HL-60 (cell line): ENCODE data around the gene PEX1.
"Not testable (repeated sequence)": the region's sequence is repeated elsewhere in the genome, so short reads cannot be mapped to it uniquely, and the experiment has no call there.

Source experiments
- DNase-seq, 2 experiments: peaks; one replicate each; pipeline ENCODE4 v3.0.0-alpha.2; 2010 to 2020; ENCODE audit warnings: low read depth in 1 of 2, low spot score in 1 of 2
- H3K27ac ChIP-seq: fragments of 250-450 bp; sonication (Bioruptor Pico); replicated peaks from 2 replicates; pipeline ENCODE4 v1.5.1; 2020; ENCODE audit warnings: mild to moderate bottlenecking, moderate library complexity
- H3K27me3 ChIP-seq: fragments of 250-450 bp; sonication (Bioruptor Pico); 2 replicates; pipeline ENCODE4 v1.5.1; 2021; ENCODE audit warnings: mild to moderate bottlenecking, moderate library complexity; ENCODE audit not compliant: insufficient read depth, poor library complexity, severe bottlenecking
- H3K4me3 ChIP-seq: replicated peaks from 2 replicates; pipeline ENCODE4 v1.5.1; 2011; ENCODE audit warnings: mild to moderate bottlenecking, control low read depth, low read length; ENCODE audit not compliant: insufficient read depth
- CTCF ChIP-seq: IDR thresholded peaks from one replicate; pipeline ENCODE4 v1.5.1; 2011; ENCODE audit warnings: low read length, control low read depth, inconsistent platforms; ENCODE audit not compliant: insufficient read depth
- GABPA ChIP-seq: IDR thresholded peaks from 2 replicates; pipeline ENCODE4 v1.6.1; 2012; ENCODE audit warnings: low read depth
- POLR2AphosphoS5 ChIP-seq: IDR thresholded peaks from 2 replicates; pipeline ENCODE4 v1.6.1; 2012; ENCODE audit warnings: low read depth
- REST ChIP-seq: IDR thresholded peaks from 2 replicates; pipeline ENCODE4 v1.6.1; 2012; ENCODE audit warnings: low read depth; ENCODE audit not compliant: insufficient replicate concordance
- SPI1 ChIP-seq: IDR thresholded peaks from 2 replicates; pipeline ENCODE4 v1.6.1; 2012; ENCODE audit warnings: low read depth, mild to moderate bottlenecking, borderline replicate concordance

PEX1 gene

DNA sequence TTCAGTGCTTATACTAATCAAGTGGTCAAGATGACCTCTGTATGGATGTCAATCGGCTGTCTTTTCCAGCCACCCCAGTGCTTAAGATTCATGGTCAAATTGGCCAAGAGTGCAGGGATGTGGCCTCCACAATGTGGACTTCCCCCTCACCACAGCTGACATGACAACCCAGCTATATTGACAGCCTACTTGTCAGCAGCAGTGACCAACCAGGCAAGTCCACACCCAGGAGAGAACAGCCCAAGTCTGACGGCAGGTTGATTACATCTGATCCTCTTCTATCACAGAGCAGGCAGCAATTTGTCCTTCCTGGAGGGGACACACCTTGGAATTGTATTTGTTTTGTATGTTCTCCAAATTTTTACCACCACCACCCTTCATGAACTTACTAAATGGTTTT lies 42.3 kb downstream of the PEX1 start:
- DNase-seq, result no peak
- TF ChIP-seq POLR2AphosphoS5, result no peak
- no peak for TF ChIP-seq CTCF

GRCh38 chr7:92485267-92485892 lies 42.9 kb downstream of the PEX1 start:
- TF ChIP-seq CTCF (no peak), REST (no peak), POLR2AphosphoS5 (no peak), SPI1 (no peak), GABPA (no peak)
- DNase-seq, result no peak
- Histone ChIP-seq H3K4me3 (no peak overlapping the region), H3K27me3 (no peaks in the 10 kb centered on the region), H3K27ac (no peak overlapping the region)

More for the DNA sequence above, 42.3 kb downstream of the PEX1 start:
- H3K27ac ChIP-seq, result no peak overlapping the region
- no peaks in the 10 kb centered on the region for H3K27me3 ChIP-seq
- no peak overlapping the region for H3K4me3 ChIP-seq

DNA sequence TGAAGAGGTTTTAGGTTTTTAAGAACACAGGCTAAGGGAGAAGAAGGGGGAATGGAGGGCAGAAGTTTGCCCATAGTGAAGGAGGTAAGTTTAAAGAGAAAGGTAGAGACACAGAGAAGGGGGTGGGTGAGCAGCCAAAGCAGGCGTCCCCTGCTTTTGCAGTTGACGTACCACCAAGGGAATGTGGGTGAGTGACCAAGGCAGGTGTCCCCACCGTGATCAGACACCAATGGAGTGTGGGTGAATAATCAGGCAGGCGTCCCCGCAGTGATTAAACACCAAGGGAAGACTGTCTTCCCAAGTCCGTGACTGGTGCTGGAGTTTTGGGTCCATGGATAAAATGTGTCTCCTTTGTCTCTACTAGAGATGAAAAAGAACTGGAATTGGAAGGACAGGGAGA lies 44.1 kb downstream of the PEX1 start:
- H3K4me3 ChIP-seq, H3K27me3 ChIP-seq, H3K27ac ChIP-seq, DNase-seq: not testable (repeated sequence)

- H3K27ac ChIP-seq, H3K27me3 ChIP-seq, H3K4me3 ChIP-seq, DNase-seq: not testable (repeated sequence)
Observed at GRCh38 chr7:92483624-92484023, 44.7 kb downstream of the PEX1 start.

GRCh38 chr7:92479146-92479545 lies 49.2 kb downstream of the PEX1 start:
- H3K27me3 ChIP-seq, DNase-seq, H3K4me3 ChIP-seq, H3K27ac ChIP-seq: not testable (repeated sequence)

DNA sequence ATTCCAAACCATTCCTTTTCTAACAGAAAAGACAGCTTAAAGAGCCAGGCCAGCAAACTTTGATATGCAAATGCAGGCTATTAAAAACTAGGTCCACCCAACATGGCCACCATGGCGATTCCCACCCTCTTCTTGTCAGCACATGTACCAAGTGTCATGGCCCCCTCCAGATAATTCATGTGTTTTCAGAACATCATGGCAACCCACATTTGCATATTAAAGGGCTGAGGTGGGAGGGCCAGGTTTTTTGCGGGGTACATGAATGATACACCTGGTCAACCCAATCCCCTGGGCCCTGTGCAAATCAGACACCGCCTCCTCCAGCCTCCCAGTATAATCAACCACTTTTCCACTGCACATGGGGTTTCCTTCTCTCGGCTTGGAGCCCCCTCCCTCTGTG lies 49.6 kb downstream of the PEX1 start:
- no peak overlapping the region for H3K4me3 ChIP-seq
- H3K27ac ChIP-seq, result no peak overlapping the region
- no peak for DNase-seq
- TF ChIP-seq GABPA (no peak), REST (no peak), SPI1 (no peak), CTCF (no peak), POLR2AphosphoS5 (no peak)
- H3K27me3 ChIP-seq, result no peaks in the 10 kb centered on the region
